Activated T-cell treated with anti-CD3 and anti-CD28 coated beads, Interleukin-2, amount 50 U/mL, for 72 hours (primary cell): Measurements from ENCODE around the gene ERICH2. TPM values are rescaled to one million over a fixed set of nuclear protein-coding genes. Genes with fewer than 3 reads are reported as not detected.

Experiments
- ATAC-seq, 2 donors: fragments of 150-1000 bp; cut with Tn5 transposase; replicated peaks in 1 of 2; 2 replicates each; pipeline ENCODE4 v1.10.0; 2021; ENCODE audit warnings: moderate library complexity in 2 of 2, mild to moderate bottlenecking in 1 of 2
- DNase-seq, 2 donors: peaks; one replicate each; pipeline ENCODE4 v3.0.0; 2021 to 2022; ENCODE audit warnings: mixed read lengths in 1 of 2
- H3K27ac Mint-ChIP-seq: one replicate; pipeline ENCODE4 v1.8.0; 2022; ENCODE audit warnings: mild to moderate bottlenecking, moderate library complexity, mixed read lengths
- H3K27me3 Mint-ChIP-seq: one replicate; pipeline ENCODE4 v1.8.0; 2022; ENCODE audit warnings: low read depth, mixed read lengths
- H3K36me3 Mint-ChIP-seq, 2 donors: one replicate each; pipeline ENCODE4 v1.8.0; 2022; ENCODE audit warnings: mixed read lengths in 2 of 2, mild to moderate bottlenecking in 1 of 2; ENCODE audit not compliant: insufficient read depth in 2 of 2
- H3K4me1 Mint-ChIP-seq: one replicate; pipeline ENCODE4 v1.8.0; 2022; ENCODE audit warnings: low read depth, mixed read lengths
- H3K4me3 Mint-ChIP-seq, 2 donors: one replicate each; pipeline ENCODE4 v1.8.0; 2022; ENCODE audit warnings: mild to moderate bottlenecking in 2 of 2, mixed read lengths in 2 of 2, moderate library complexity in 2 of 2
- H3K9me3 Mint-ChIP-seq, 2 donors: one replicate each; pipeline ENCODE4 v1.8.0; 2022; ENCODE audit warnings: mixed read lengths in 2 of 2
- total RNA-seq, 2 donors: library from RNA; stranded (reverse); gene quantifications; one replicate each; pipeline ENCODE4 v1.2.3, GENCODE V29; 2022

The ERICH2 gene
- total RNA-seq, 2 donors from 2014 or later, result 0.46 to 0.58 TPM

DNA sequence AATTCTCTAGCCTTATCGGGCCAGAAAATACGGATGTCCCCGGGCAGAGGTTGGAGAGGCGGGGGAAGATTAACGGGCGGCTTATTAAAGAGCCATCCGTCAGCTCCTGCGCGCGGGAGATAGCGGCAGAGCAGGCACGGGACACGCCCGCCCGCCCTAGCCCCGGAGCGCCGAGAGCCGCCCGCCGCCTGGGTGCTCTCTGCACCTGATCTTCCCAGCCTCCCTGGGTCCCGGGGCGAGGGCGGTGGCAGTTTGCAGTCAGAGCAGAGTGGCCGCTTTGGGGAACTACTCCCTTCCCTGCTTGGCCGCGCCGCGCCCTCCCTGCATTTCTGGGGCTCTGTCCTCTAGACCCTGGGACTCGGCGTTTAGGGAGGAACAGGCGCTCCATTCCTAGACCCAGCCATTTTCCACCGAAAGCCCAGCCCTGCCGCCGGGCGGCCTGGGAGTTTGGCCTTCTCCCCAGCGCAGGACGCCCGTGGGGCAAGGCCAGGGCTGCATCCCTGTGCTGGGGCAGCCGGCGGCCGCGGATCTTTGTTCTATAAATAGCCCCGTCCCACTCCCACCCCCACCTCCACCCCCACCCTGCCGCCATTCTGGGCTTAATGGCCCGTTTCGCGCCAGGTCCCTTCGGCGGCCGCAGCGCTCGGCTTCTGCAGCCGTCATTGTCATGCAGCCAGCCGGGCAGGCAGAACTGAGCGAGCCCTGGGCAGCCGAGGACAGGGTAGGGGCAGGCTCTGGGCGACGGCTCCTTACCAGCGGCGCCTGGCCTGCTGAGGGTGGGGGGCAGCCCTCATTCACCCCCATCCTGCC is 53.1 kb downstream of the ERICH2 start:
- ATAC-seq, result no peak
- Mint-ChIP-seq H3K27ac (no peak overlapping the region), H3K9me3 (no peaks in the 10 kb centered on the region), H3K27me3 (peaks cover 84% of the 10 kb centered on the region), H3K4me1 (peaks cover 47% of the 10 kb centered on the region), H3K4me3 (peak overlapping the region; percentile 76 to 91), H3K36me3 (peaks cover 2 to 8% of the 10 kb centered on the region in 2 donors)
- DNase-seq, result peak; percentile 14 to 21

DNA sequence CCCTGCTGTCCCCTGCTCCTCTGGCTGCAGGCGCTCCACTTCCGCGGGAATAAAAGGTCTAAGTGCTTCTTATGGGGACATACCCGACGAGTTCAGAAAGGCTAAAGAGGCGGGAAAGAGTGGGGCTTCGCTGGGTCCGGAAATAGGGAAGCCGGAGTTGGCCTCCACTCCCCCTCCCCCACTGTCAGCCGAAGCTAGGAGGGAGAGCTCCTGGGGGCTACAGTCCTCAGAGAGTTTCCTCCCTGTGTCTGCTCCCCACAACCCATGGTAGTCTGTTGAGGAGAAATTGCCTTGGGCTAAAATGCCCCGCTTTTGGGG is 53.7 kb downstream of the ERICH2 start:
- DNase-seq, result no peak
- Mint-ChIP-seq H3K9me3 (no peaks in the 10 kb centered on the region), H3K27me3 (peaks cover 84% of the 10 kb centered on the region), H3K36me3 (peaks cover 2 to 5% of the 10 kb centered on the region in 2 donors), H3K4me3 (peak overlapping the region; percentile 22 to 45), H3K4me1 (peaks cover 42% of the 10 kb centered on the region), H3K27ac (no peak overlapping the region)
- no peak for ATAC-seq

DNA sequence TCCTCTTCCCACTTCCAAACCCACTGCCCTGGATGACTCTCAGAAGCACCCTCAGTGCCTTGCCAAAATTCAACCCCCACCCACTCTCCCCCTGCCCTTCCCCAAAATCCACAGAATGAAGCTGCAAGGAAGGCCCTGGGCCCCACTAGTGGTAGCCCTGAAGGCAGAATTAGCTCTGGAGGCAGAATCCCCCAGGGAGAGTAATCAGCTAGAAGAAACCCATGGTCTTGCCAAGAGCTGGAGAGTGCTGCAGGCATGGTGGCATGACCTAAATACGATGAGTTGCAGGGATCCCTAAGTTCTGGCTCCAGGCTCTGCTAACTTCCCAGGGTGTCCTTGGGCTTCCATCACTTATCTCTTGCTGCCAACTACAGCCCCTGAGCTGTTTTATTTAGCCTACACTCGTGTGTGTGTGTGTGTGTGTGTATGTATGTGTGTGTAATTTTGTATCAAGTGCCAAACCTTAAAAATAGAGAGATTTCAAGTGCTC is 54.4 kb downstream of the ERICH2 start:
- no peaks in the 10 kb centered on the region for H3K9me3 Mint-ChIP-seq
- ATAC-seq (no peak), DNase-seq (no peak)
- H3K27me3 Mint-ChIP-seq, result peaks cover 82% of the 10 kb centered on the region
- no peak overlapping the region for H3K4me3 Mint-ChIP-seq
- peaks cover 2 to 5% of the 10 kb centered on the region in 2 donors for H3K36me3 Mint-ChIP-seq
- peaks cover 34% of the 10 kb centered on the region for H3K4me1 Mint-ChIP-seq
- no peak overlapping the region for H3K27ac Mint-ChIP-seq

DNA sequence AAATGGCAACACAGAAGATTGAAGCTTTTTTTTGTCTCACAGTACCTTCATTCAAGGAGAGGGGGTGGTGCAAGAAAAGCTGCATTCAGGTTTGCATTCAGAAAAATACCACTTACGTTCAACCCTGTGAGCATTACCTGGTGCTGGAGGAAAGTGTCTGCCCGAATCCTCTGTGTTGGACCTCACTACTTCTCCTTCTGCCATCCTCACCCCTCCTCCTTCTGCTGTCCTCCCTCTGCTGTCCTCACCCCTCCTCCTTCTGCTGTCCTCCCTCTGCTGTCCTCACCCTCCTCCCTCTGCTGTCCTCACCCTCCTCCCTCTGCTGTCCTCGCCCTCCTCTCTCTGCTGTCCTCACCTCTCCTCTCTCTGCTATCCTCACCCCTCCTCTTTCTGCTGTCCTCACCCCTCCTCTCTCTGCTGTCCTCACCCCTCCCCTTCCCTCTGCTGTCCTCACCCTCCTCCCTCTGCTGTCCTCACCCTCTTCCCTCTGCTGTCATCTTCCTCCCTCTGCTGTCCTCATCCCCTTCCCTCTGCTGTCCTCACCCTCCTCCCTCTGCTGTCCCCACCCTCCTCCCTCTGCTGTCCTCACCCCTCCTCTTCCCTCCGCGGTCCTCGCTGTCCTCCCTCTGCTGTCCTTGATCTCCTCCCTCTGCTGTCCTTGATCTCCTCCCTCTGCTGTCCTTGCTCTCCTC is 57.8 kb downstream of the ERICH2 start:
- no peak for ATAC-seq
- Mint-ChIP-seq H3K4me3 (no peak overlapping the region), H3K9me3 (no peaks in the 10 kb centered on the region), H3K4me1 (peaks cover under 1% of the 10 kb centered on the region), H3K36me3 (peaks cover 2 to 10% of the 10 kb centered on the region in 2 donors), H3K27me3 (peaks cover 52% of the 10 kb centered on the region), H3K27ac (no peak overlapping the region)
- DNase-seq, result no peak

DNA sequence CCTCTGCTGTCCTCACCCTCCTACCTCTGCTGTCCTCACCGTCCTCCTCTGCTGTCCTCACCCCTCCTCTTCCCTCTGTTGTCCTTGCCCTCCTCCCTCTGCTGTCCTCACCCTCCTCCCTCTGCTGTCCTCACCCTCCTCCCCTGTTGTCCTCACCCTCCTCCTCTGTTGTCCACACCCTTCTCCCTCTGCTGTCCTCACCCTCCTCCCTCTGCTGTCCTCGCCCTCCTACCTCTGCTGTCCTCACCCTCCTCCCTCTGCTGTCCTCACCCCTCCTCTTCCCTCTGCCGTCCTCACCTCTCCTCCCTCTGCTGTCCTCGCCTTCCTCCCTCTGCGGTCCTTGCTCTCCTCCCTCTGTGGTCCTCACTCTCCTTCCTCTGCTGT is 58.3 kb downstream of the ERICH2 start:
- DNase-seq (no peak), ATAC-seq (no peak)
- peaks cover 51% of the 10 kb centered on the region for H3K27me3 Mint-ChIP-seq
- H3K4me1 Mint-ChIP-seq, result no peaks in the 10 kb centered on the region
- H3K27ac Mint-ChIP-seq, result no peak overlapping the region
- no peaks in the 10 kb centered on the region for H3K9me3 Mint-ChIP-seq
- H3K4me3 Mint-ChIP-seq, result no peak overlapping the region
- peaks cover 2 to 13% of the 10 kb centered on the region in 2 donors for H3K36me3 Mint-ChIP-seq

DNA sequence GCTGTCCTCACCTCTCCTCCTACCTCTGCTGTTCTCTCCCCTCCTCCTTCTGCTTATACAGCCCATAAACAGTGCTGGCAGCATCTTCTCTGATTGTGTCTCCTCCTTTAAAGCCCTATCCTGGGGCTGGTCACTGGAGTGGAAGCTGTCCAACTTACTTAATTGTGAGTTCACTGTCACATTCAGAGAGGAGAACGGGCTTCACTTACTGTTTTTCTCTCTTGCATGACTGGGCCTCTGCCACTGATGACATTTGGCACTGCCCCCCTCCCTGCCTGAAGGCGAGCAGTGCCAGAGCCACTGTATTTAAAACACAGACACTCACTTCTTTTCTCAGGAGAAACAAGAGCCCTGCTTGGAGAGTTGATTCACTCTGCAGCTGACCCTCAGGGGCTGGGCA is 58.9 kb downstream of the ERICH2 start:
- Mint-ChIP-seq H3K36me3 (peaks cover 2 to 16% of the 10 kb centered on the region in 2 donors), H3K9me3 (no peaks in the 10 kb centered on the region), H3K27me3 (peaks cover 48% of the 10 kb centered on the region), H3K4me1 (no peaks in the 10 kb centered on the region), H3K4me3 (no peak overlapping the region), H3K27ac (no peak overlapping the region)
- no peak for ATAC-seq
- DNase-seq, result no peak

DNA sequence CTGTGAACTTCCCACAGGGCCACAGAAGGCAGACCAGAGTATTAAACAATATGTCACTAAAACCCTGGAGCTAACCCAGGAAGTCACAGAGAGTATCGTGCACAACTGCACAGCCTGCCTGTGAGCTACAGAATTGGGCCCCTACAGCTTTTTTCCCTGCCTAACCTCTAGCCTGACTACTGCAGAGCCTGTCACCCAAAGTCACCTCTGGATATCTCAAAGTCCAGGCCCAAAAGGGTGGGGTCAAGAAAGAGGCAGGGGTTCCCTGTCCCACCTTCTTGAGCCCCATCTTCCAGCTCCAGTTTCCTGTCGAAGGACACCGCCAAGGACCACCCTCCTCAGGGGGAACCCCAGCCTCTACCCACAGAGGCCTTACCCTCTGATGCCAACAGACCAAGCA is 60.0 kb downstream of the ERICH2 start:
- Mint-ChIP-seq H3K4me3 (no peak overlapping the region), H3K4me1 (no peaks in the 10 kb centered on the region), H3K27me3 (peaks cover 37% of the 10 kb centered on the region), H3K27ac (no peak overlapping the region), H3K36me3 (peaks cover 0 to 17% of the 10 kb centered on the region in 2 donors), H3K9me3 (no peaks in the 10 kb centered on the region)
- ATAC-seq (no peak), DNase-seq (no peak)

DNA sequence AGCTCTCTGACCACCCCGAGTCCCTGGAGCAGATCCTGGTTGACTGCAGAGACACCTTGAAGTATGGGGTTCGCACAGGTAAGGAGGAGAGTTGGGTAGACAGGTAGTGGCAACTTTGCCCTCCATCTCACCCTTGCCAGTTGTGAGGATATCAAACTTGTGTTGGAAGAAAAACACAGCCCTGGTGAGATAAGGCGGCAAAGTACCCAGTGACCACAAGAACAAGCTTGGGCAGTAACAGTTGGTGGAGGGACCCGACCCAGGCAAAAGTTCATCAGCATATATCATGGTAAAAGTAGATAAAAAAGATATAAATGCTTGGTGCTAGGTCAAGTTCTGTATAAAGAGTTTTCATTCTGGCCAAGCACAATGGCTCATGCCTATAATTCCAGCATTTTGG is 60.9 kb downstream of the ERICH2 start:
- H3K4me1 Mint-ChIP-seq, result no peaks in the 10 kb centered on the region
- ATAC-seq, result no peak

DNA sequence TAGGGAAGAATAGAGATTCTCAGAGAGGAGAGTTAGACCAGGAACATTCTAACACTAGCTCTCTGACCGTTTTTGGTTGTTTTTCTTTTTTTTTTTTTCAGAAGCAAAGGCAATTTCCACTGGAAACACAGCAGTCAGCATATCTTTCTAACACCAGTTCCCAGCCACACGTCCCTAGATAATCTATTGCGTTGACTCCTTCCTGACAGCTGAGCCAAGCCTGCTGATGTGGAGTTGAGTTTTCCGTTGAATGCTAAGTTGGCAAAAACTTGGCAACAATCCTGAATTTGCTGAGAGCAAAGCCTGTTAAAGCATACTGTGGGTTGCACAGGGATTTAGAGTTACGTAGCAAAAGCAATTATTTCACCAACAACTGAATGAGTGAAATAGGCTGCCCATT is 65.8 kb downstream of the ERICH2 start:
- peaks cover 5% of the 10 kb centered on the region for H3K27me3 Mint-ChIP-seq
- DNase-seq (no peak), ATAC-seq (no peak)
- H3K9me3 Mint-ChIP-seq, result no peaks in the 10 kb centered on the region
- H3K36me3 Mint-ChIP-seq, result peaks cover 1 to 16% of the 10 kb centered on the region in 2 donors
- no peak overlapping the region for H3K4me3 Mint-ChIP-seq
- no peak overlapping the region for H3K27ac Mint-ChIP-seq
- H3K4me1 Mint-ChIP-seq, result no peaks in the 10 kb centered on the region

More for the DNA sequence above, 60.9 kb downstream of the ERICH2 start:
- Mint-ChIP-seq H3K4me3 (no peak overlapping the region), H3K27me3 (peaks cover 34% of the 10 kb centered on the region), H3K27ac (no peak overlapping the region), H3K9me3 (no peaks in the 10 kb centered on the region), H3K36me3 (peaks cover 0 to 23% of the 10 kb centered on the region in 2 donors)
- no peak for DNase-seq

DNA sequence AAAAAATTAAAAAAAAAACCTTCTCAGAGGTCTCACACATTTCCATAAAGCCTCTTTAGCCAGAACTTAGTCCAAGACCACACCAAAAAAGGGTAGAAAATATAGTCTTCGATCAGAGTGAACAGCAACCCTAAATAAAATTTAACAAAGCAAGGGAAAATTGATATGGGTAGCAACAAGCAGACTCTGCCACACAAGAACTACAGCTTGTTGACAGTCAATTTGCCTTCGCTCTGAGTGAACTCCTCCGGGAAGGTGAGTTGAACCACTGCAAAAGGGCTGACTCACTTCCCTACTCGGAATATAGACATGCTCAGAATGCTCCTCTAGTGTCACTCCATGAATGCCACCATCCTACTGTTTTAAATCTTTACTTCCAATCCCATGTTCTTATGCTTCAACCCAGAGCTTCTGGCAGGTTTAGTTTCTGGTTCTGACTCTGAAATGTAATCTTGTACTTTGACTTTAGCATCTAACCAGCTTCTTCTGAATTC is 70.6 kb downstream of the ERICH2 start:
- peaks cover 5% of the 10 kb centered on the region for H3K27me3 Mint-ChIP-seq
- H3K4me3 Mint-ChIP-seq, result no peak overlapping the region
- H3K27ac Mint-ChIP-seq, result no peak overlapping the region
- DNase-seq (no peak), ATAC-seq (peak in 1 of 2 donors; percentile 41)
- H3K36me3 Mint-ChIP-seq, result peaks cover 1 to 7% of the 10 kb centered on the region in 2 donors
- H3K4me1 Mint-ChIP-seq, result peaks cover 19% of the 10 kb centered on the region
- H3K9me3 Mint-ChIP-seq, result no peaks in the 10 kb centered on the region

DNA sequence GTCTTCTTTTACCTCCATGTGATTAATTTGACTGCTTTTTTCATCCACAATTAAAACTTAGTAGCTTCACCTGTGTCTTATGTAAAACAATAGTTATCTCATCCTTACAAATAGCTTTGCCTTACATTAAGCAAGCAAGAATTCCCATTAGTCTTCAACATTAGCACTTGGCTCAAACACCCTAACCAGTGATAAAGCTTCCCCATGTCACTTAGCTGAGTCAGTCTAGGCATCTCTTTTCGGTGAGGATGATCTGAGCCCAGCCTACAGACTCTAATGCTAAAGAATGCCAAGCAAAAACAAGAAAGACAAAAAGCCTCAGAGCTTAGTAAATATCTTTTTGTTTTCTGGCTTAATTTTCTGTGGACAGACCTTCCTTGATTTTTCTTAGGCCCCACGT is 72.6 kb downstream of the ERICH2 start:
- Mint-ChIP-seq H3K27ac (no peak overlapping the region), H3K4me3 (no peak overlapping the region), H3K9me3 (no peaks in the 10 kb centered on the region), H3K4me1 (peaks cover 19% of the 10 kb centered on the region), H3K27me3 (no peaks in the 10 kb centered on the region), H3K36me3 (peaks cover 1 to 4% of the 10 kb centered on the region in 2 donors)
- DNase-seq (no peak), ATAC-seq (peak in 1 of 2 donors; percentile 40)

DNA sequence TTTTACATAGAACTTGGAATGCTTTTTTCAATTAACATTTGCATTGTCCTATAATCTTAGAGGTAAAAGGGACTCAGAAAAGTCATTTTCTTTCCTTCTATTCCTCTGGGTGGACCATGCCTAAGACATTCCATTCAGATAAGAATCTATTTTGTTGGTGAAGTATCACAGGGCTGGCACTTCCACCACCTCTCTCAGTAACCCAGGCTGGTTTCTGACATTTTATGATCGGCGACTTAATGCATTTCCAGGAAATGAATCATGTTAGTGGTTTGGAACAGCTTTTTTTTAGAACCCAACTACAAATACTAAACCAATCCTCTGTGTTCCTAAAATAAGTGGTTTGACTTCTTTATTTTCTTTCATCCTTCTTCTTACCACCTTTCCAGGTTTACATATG is 73.5 kb downstream of the ERICH2 start:
- Mint-ChIP-seq H3K9me3 (no peaks in the 10 kb centered on the region), H3K36me3 (peaks cover 0 to 6% of the 10 kb centered on the region in 2 donors), H3K27me3 (no peaks in the 10 kb centered on the region), H3K4me1 (peaks cover 19% of the 10 kb centered on the region), H3K27ac (peak overlapping the region; percentile 40), H3K4me3 (peak overlapping the region; percentile 2 to 59)
- DNase-seq, result peak; percentile 17 to 28
- peak; percentile 67 to 70 for ATAC-seq

DNA sequence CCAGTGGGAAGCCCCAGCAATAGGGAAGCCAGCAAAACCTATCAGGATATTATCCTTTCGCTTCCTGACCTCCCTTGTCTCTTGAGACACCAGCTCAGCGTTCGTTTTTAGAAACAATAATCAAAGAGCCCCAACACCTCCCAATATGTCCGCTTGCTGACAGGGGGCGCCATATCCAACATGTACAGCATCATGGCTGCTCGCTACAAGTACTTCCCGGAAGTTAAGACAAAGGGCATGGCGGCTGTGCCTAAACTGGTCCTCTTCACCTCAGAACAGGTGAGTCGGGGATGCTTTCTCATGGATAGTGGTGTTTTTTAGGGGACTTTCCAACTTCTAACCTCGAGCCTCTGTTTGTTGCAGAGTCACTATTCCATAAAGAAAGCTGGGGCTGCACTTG is 75.2 kb downstream of the ERICH2 start:
- peaks cover 0 to 9% of the 10 kb centered on the region in 2 donors for H3K36me3 Mint-ChIP-seq
- H3K9me3 Mint-ChIP-seq, result no peaks in the 10 kb centered on the region
- DNase-seq, result peak; percentile 22 to 23

More for the DNA sequence above, 75.2 kb downstream of the ERICH2 start:
- no peak overlapping the region for H3K27ac Mint-ChIP-seq
- H3K4me1 Mint-ChIP-seq, result peaks cover 19% of the 10 kb centered on the region
- no peak for ATAC-seq
- no peaks in the 10 kb centered on the region for H3K27me3 Mint-ChIP-seq
- H3K4me3 Mint-ChIP-seq, result no peak overlapping the region
